GM19025 (cell line): ENCODE measurements around the gene CHMP1A.
"Not testable (repeated sequence)": the region's sequence is repeated elsewhere in the genome, so short reads cannot be mapped to it uniquely, and the experiment has no call there.

Experiments
- ATAC-seq: cut with Tn5 transposase; IDR thresholded peaks from one replicate; pipeline ENCODE4 v1.9.1; 2021; ENCODE audit warnings: mild to moderate bottlenecking, low read depth, moderate library complexity; ENCODE audit not compliant: unreplicated experiment

Gene CHMP1A

GRCh38 chr16:89693289-89693731, 35.8 kb upstream of the CHMP1A start:
- ATAC-seq: no peak

- ATAC-seq: no peak
Measured at GRCh38 chr16:89691986-89692569, 34.6 kb upstream of the CHMP1A start.

GRCh38 chr16:89691231-89691985, 33.9 kb upstream of the CHMP1A start:
- ATAC-seq: no peak

- no peak for ATAC-seq
Measured at GRCh38 chr16:89690392-89690901, 32.9 kb upstream of the CHMP1A start.

GRCh38 chr16:89689621-89690020, 32.1 kb upstream of the CHMP1A start:
- ATAC-seq: not testable (repeated sequence)

- ATAC-seq: no peak
Measured at GRCh38 chr16:89689142-89689541, 31.6 kb upstream of the CHMP1A start.

GRCh38 chr16:89688395-89688794, 30.9 kb upstream of the CHMP1A start:
- no peak for ATAC-seq

- ATAC-seq: peak; percentile 39
Measured at GRCh38 chr16:89687092-89687940, 29.8 kb upstream of the CHMP1A start.

- ATAC-seq: peak; percentile 81
Measured at GRCh38 chr16:89686520-89687091, 29.1 kb upstream of the CHMP1A start, which contains the start of gene CDK10. CDK10 (plus strand) TSS chr16:89686689; CDS start chr16:89686711, 22 bp downstream.

- no peak for ATAC-seq
Measured at GRCh38 chr16:89685916-89686315, 28.4 kb upstream of the CHMP1A start.

- ATAC-seq: no peak
Measured at GRCh38 chr16:89678258-89678657, 20.8 kb upstream of the CHMP1A start.

GRCh38 chr16:89672177-89672941, 14.9 kb upstream of the CHMP1A start:
- no peak for ATAC-seq

GRCh38 chr16:89671565-89671964, 14.1 kb upstream of the CHMP1A start:
- not testable (repeated sequence) for ATAC-seq

GRCh38 chr16:89670496-89671431, 13.3 kb upstream of the CHMP1A start:
- no peak for ATAC-seq

GRCh38 chr16:89669755-89670154, 12.2 kb upstream of the CHMP1A start:
- no peak for ATAC-seq

- no peak for ATAC-seq
Measured at GRCh38 chr16:89668790-89669158, 11.3 kb upstream of the CHMP1A start.

GRCh38 chr16:89667633-89668032, 10.1 kb upstream of the CHMP1A start:
- no peak for ATAC-seq

- ATAC-seq: not testable (repeated sequence)
Measured at GRCh38 chr16:89667000-89667399, 9.5 kb upstream of the CHMP1A start.

GRCh38 chr16:89664238-89664637, 6.7 kb upstream of the CHMP1A start:
- not testable (repeated sequence) for ATAC-seq
